HAP-1 (cell line): ENCODE measurements around the gene PPP1R37.

ENCODE experiments used
- DNase-seq, 2 experiments: peaks; one replicate each; pipeline ENCODE4 v3.0.0-alpha.2; 2016 to 2020; ENCODE audit warnings: low spot score in 2 of 2
- H3K27me3 ChIP-seq: fragments of 250-450 bp; sonication (Bioruptor Pico); 2 replicates; pipeline ENCODE4 v1.5.1; 2020; ENCODE audit warnings: low read depth, mild to moderate bottlenecking, moderate library complexity
- H3K36me3 ChIP-seq: fragments of 250-450 bp; sonication (Bioruptor Pico); replicated peaks from 2 replicates; pipeline ENCODE4 v1.5.1; 2020; ENCODE audit warnings: mild to moderate bottlenecking
- H3K4me1 ChIP-seq: fragments of 250-450 bp; sonication (Bioruptor Pico); 2 replicates; pipeline ENCODE4 v1.5.1; 2020; ENCODE audit warnings: mild to moderate bottlenecking
- H3K4me3 ChIP-seq: fragments of 250-450 bp; sonication (Bioruptor Pico); 2 replicates; pipeline ENCODE4 v1.5.1; 2020; ENCODE audit warnings: mild to moderate bottlenecking, moderate library complexity
- H3K9me3 ChIP-seq: fragments of 250-450 bp; sonication (Bioruptor Pico); 2 replicates; pipeline ENCODE4 v1.5.1; 2020; ENCODE audit warnings: mild to moderate bottlenecking, moderate library complexity
- in situ Hi-C: fragments of 300-500 bp; cut with MboI; formaldehyde crosslinking; loops from 3 replicates; pipeline ENCODE4 v1.14.3; 2020; ENCODE audit warnings: low sequenced_read_pairs, inconsistent platforms, mixed read lengths

The PPP1R37 gene

DNA sequence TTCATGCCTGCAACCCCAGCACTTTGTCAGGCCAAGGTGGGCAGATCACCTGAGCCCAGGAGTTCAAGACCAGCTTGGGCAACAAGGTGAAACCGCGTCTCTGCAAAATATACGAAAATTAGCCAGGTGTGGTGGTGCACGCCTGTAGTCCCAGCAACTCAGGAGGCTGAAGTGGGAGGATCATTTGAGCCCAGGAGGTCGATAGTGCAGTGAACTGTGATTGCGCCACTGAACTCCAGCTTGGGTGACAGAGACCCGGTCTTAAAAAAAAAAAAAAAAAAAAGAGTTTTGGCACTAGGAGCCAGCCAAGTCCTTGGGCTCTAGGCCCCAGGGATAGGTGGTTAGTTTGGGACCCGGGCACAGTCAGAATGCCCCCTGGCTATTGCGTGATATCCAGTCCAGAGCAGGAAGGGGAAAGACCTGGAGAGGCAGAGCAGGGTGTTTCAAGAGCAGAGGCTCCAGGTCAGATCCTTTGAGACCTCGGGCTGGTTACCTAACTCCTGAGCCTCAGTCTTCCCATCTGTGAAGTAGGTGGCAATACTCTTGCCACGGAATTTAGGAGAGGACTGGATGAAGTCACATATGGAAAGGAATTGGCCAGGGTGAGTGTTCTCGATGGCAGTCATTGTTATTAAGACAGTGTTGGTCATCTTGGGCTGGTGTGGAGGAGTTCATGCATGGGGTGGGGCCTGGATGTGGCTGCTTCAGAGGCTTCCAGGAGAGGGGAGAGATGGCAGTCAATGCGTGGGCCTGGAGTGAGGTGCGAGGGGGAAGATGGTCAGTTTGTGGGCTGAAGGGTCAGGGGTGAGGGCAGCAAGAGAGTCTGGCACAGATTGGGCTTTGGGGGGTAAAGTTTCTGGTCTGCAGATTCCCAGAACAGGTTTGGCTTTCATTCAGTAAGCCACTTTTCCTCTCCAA lies 2.8 kb downstream of the PPP1R37 start:
- peaks cover 20% of the 10 kb centered on the region for H3K36me3 ChIP-seq
- no peak overlapping the region for H3K4me3 ChIP-seq
- H3K9me3 ChIP-seq: no peaks in the 10 kb centered on the region
- in situ Hi-C loops: no loop called here
- H3K4me1 ChIP-seq: peaks cover 12% of the 10 kb centered on the region
- no peaks in the 10 kb centered on the region for H3K27me3 ChIP-seq
- no peak for DNase-seq

DNA sequence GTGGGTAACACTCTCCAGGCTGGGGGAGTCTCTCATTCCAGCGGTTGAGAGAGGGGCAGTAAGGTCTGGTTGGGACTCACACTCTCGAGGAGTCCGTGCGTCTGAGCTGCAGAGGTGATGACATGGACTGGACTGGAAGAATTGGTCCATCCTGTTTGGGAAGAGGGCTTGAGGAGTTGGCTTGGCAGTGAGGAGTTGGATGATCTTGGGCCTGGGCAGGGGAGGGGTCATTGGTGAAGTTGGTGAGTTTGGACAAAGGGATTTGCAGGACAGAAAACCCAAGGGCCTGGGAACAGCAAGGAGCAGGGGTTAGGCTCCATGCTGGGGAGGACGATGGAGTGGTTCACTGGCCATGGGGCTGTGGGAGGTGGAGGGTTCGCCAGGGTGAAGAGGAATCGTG lies 3.7 kb downstream of the PPP1R37 start:
- H3K4me1 ChIP-seq: peaks cover 10% of the 10 kb centered on the region
- in situ Hi-C loops: no loop called here
- no peaks in the 10 kb centered on the region for H3K9me3 ChIP-seq
- H3K27me3 ChIP-seq: no peaks in the 10 kb centered on the region
- DNase-seq: no peak
- H3K4me3 ChIP-seq: no peak overlapping the region
- H3K36me3 ChIP-seq: peaks cover 15% of the 10 kb centered on the region

GRCh38 chr19:45097450-45097775 lies 4.4 kb downstream of the PPP1R37 start:
- no peak for DNase-seq
- no peaks in the 10 kb centered on the region for H3K27me3 ChIP-seq
- no peaks in the 10 kb centered on the region for H3K9me3 ChIP-seq
- in situ Hi-C loops: no loop called here
- no peak overlapping the region for H3K4me3 ChIP-seq
- peaks cover 15% of the 10 kb centered on the region for H3K36me3 ChIP-seq
- H3K4me1 ChIP-seq: peaks cover 10% of the 10 kb centered on the region

GRCh38 chr19:45097776-45098520 lies 5.0 kb downstream of the PPP1R37 start:
- no peak for DNase-seq
- Histone ChIP-seq H3K9me3 (no peaks in the 10 kb centered on the region), H3K4me3 (no peak overlapping the region), H3K4me1 (peaks cover 10% of the 10 kb centered on the region), H3K27me3 (no peaks in the 10 kb centered on the region), H3K36me3 (peaks cover 15% of the 10 kb centered on the region)
- in situ Hi-C loops: no loop called here

DNA sequence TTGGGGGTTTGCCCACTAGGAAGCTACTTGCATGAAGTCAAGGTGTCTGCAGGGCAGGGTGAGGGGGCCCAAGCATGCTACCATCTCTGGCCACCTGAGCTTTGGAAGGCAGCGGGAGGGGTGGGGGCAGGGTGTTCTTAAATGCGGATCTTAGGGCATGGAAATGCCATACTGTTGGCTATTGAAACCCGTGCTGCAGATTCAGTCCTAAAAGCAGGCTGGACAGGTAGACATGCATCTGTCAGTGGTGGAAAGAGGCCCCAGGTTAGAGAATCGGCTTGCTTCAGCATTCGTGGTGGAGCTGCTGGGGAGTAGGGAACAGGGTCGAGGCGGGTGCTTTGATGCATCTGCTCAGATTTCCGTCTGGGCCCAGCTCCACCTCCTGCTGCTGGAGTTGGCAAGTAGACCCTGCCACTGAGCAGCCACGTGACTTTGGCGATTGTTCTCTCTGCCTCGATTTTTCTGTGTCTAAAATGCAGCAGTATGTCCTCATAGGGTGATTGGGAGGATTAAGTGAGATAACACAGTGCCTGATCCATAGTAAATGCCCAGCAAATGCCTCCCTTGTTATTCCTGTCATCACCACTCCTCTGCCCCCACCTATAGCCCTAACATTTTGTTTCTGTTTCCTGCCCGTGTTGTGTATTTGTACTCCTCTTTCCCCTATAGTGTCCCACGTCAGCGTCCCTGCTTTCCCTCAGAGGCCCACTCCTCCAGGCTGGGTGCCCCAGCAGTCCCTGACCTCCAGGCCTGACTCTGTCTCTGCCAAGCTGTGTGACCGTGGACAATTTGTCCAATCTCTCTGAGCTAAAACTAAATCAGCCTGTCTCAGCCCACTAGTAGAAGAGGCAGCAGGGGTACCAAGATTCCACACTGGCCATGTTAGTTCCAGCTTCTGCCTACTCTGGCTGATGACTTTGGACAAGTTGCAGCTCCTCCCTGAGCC lies 5.8 kb downstream of the PPP1R37 start:
- DNase-seq: no peak
- Histone ChIP-seq H3K36me3 (peaks cover 15% of the 10 kb centered on the region), H3K4me3 (no peak overlapping the region), H3K9me3 (no peaks in the 10 kb centered on the region), H3K4me1 (peaks cover 10% of the 10 kb centered on the region), H3K27me3 (no peaks in the 10 kb centered on the region)
- in situ Hi-C loops: no loop called here

DNA sequence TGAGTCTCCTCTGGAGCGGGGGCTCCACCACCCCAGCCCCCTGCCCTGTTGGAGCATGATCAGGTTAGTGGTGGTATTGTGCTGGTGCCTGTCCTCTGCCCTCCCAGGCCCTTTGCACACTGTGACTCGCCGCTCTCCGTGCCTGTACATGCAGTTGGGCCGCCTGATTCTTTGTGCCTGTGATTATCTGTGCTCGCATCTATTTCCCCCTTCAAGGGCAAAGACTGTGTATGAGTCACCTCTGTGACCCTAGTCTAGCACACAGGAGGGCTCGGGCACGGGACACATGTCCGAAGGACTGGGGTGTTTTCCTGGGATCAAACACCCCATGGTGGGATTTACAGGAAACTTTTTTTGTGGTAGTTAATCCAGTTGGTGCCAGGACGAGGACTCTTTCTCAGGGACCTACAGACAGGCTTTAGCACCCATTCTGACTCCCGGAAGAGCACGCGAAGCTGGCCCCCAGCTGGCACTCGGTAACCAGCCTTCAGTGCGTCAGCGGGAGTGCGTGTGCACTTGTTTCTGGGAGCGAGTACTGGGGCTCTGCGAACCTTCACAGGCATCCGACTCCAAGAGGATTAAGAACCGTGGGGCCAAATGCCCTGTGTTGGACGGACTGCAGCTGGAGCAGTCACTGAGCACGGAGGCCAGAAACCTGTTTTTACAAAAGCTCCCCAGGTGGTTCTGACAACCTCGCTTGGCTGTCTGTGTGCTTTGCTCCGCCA lies 6.7 kb downstream of the PPP1R37 start:
- no peaks in the 10 kb centered on the region for H3K9me3 ChIP-seq
- H3K27me3 ChIP-seq: no peaks in the 10 kb centered on the region
- H3K4me3 ChIP-seq: no peak overlapping the region
- peaks cover 2% of the 10 kb centered on the region; the same call in 1 of the 2 replicates for H3K4me1 ChIP-seq
- in situ Hi-C loops: no loop called here
- peaks cover 12% of the 10 kb centered on the region for H3K36me3 ChIP-seq
- no peak for DNase-seq

DNA sequence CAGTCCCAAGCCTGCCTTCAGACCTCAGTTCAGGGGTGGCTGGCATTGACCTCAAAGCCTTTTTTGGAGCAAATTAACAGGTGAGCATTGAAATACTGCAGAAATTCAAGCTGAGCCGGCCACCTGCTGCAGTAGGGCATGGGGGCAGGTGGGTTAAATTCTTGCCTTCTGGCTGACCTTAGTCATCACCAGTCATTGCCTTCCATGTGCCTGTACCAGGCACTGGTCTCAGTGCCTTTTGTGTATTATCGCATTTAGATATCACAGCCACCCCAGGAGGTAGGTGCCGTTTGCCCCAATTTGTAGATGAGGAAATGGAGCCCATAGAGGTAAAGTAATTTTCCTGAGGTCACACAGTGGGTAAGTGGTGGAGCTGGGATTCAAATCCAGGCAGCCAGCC lies 7.2 kb downstream of the PPP1R37 start:
- H3K36me3 ChIP-seq: peaks cover 6% of the 10 kb centered on the region
- H3K4me3 ChIP-seq: no peak overlapping the region
- H3K9me3 ChIP-seq: no peaks in the 10 kb centered on the region
- in situ Hi-C loops: no loop called here
- DNase-seq: no peak
- no peaks in the 10 kb centered on the region for H3K4me1 ChIP-seq
- H3K27me3 ChIP-seq: no peaks in the 10 kb centered on the region

- no peak for DNase-seq
- in situ Hi-C loops: no loop called here
Measured at GRCh38 chr19:45100846-45101252, 7.9 kb downstream of the PPP1R37 start.

DNA sequence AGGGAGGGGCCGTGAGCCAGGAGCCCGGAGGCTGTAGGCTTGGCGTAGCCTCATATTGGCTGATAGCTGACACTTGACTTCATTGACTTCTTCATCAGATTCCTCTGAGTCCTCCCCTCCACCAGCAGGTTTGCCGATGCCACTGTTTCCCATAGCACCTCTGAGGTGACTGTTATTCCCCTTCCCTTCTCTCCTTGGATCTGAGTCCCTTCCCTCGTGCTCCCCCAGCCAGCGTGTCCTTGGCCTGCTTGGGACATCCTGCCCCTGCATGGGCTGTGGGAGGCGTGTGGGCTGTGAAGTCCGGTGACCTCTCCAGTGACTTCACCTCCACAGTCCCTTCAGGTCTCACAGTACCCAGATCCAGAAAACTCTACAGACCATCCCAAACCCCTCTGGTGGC lies 8.8 kb downstream of the PPP1R37 start:
- Histone ChIP-seq H3K9me3 (no peaks in the 10 kb centered on the region), H3K36me3 (peaks cover 4% of the 10 kb centered on the region; the same call in 1 of the 2 replicates), H3K27me3 (no peaks in the 10 kb centered on the region), H3K4me3 (no peak overlapping the region), H3K4me1 (no peaks in the 10 kb centered on the region)
- in situ Hi-C loops: no loop called here
- DNase-seq: no peak

More at GRCh38 chr19:45100846-45101252, 7.9 kb downstream of the PPP1R37 start:
- H3K27me3 ChIP-seq: no peaks in the 10 kb centered on the region
- H3K4me3 ChIP-seq: no peak overlapping the region
- no peaks in the 10 kb centered on the region for H3K9me3 ChIP-seq
- H3K36me3 ChIP-seq: peaks cover 4% of the 10 kb centered on the region; the same call in 1 of the 2 replicates
- H3K4me1 ChIP-seq: no peaks in the 10 kb centered on the region

GRCh38 chr19:45102481-45102880 lies 9.5 kb downstream of the PPP1R37 start:
- no peak overlapping the region for H3K4me3 ChIP-seq
- no peaks in the 10 kb centered on the region for H3K9me3 ChIP-seq
- H3K36me3 ChIP-seq: peaks cover 4% of the 10 kb centered on the region; the same call in 1 of the 2 replicates
- in situ Hi-C loops: no loop called here
- no peaks in the 10 kb centered on the region for H3K27me3 ChIP-seq
- H3K4me1 ChIP-seq: no peaks in the 10 kb centered on the region
- DNase-seq: no peak

GRCh38 chr19:45103156-45103507 lies 10.2 kb downstream of the PPP1R37 start:
- H3K4me1 ChIP-seq: no peaks in the 10 kb centered on the region
- H3K4me3 ChIP-seq: no peak overlapping the region
- in situ Hi-C loops: no loop called here
- DNase-seq: no peak
- H3K9me3 ChIP-seq: no peaks in the 10 kb centered on the region
- no peaks in the 10 kb centered on the region for H3K27me3 ChIP-seq
- peaks cover 4% of the 10 kb centered on the region; the same call in 1 of the 2 replicates for H3K36me3 ChIP-seq

DNA sequence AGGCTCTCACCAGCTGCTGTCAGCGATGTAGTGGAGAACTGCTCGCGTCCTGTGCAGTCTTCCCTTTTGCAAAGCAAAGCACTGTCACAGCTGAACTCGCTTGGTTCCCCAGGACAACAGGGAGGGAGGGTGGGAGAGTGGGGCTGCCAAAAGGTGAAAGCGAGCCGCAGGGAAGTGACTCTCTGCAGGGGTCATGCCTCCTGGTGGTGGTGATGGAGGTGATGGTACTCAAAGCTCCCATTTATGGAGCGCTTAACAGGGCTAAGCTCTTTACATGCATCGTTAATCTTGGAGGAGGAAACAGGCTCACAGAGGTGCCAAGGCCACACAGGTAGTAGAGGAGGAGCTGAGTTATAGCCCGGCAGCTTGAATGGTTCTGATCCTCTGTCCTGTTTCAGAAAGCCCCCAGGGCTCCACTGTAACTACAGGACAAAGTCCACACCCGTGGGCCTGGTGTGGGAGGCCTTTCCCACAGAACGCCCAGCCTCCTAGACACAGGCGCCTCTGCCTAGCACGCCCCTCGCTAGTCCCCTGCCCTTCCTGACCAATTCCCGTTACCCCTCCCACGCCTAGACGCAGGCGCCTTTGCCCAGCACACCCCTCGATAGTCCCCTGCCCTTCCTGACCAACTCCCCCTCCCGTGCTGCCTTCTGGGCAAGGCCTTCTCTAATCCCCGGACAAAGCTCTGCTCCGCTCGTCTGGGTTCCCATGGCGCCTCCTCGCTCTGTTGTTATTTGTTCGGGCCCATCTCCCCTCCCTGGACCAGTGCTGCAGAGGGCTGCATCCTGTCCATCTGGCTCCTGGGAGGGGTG lies 10.7 kb downstream of the PPP1R37 start:
- no peaks in the 10 kb centered on the region for H3K4me1 ChIP-seq
- peak in 1 of 2 experiments; percentile 51 for DNase-seq
- in situ Hi-C loops: no loop called here
- no peaks in the 10 kb centered on the region for H3K9me3 ChIP-seq
- peaks cover 4% of the 10 kb centered on the region; the same call in 1 of the 2 replicates for H3K36me3 ChIP-seq
- H3K27me3 ChIP-seq: no peaks in the 10 kb centered on the region
- H3K4me3 ChIP-seq: no peak overlapping the region
